RWPE2 (cell line): ENCODE data around the gene ATP13A2.

Source experiments
- ATAC-seq: fragments of 200-7000 bp; cut with Tn5 transposase; 3 replicates; pipeline ENCODE4 v1.9.1; 2021; ENCODE audit warnings: low read depth
- DNase-seq: peaks from one replicate; pipeline ENCODE4 v3.0.0-alpha.2; 2020; ENCODE audit warnings: low spot score
- H3K27ac ChIP-seq: fragments of 450-650 bp; 2 replicates; pipeline ENCODE4 v1.5.1; 2017; ENCODE audit warnings: mild to moderate bottlenecking; ENCODE audit not compliant: poor library complexity, severe bottlenecking
- H3K27me3 ChIP-seq: fragments of 250-450 bp; sonication (Bioruptor Pico); 2 replicates; pipeline ENCODE4 v1.5.1; 2021; ENCODE audit warnings: mild to moderate bottlenecking, moderate library complexity; ENCODE audit not compliant: insufficient read depth, poor library complexity, severe bottlenecking
- H3K36me3 ChIP-seq: fragments of 250-450 bp; sonication (Bioruptor Pico); 2 replicates; pipeline ENCODE4 v1.5.1; 2020; ENCODE audit warnings: low read depth, mild to moderate bottlenecking, moderate library complexity
- H3K4me1 ChIP-seq: fragments of 250-450 bp; sonication (Bioruptor Pico); 2 replicates; pipeline ENCODE4 v1.5.1; 2021; ENCODE audit warnings: mild to moderate bottlenecking, moderate library complexity; ENCODE audit not compliant: insufficient read depth, poor library complexity, severe bottlenecking
- H3K4me3 ChIP-seq: fragments of 250-450 bp; sonication (Bioruptor Pico); 2 replicates; pipeline ENCODE4 v1.5.1; 2021; ENCODE audit warnings: mild to moderate bottlenecking, moderate library complexity; ENCODE audit not compliant: severe bottlenecking
- H3K9me3 ChIP-seq: fragments of 250-450 bp; sonication (Bioruptor Pico); 2 replicates; pipeline ENCODE4 v1.5.1; 2021; ENCODE audit warnings: mild to moderate bottlenecking, moderate library complexity; ENCODE audit not compliant: severe bottlenecking
- TF ChIP-seq, protein P1 (sequence below): fragments of 450-650 bp; IDR thresholded peaks from one replicate; pipeline ENCODE4 v1.5.1; 2017; ENCODE audit warnings: mild to moderate bottlenecking, moderate library complexity; ENCODE audit not compliant: poor library complexity, severe bottlenecking

Gene ATP13A2

DNA sequence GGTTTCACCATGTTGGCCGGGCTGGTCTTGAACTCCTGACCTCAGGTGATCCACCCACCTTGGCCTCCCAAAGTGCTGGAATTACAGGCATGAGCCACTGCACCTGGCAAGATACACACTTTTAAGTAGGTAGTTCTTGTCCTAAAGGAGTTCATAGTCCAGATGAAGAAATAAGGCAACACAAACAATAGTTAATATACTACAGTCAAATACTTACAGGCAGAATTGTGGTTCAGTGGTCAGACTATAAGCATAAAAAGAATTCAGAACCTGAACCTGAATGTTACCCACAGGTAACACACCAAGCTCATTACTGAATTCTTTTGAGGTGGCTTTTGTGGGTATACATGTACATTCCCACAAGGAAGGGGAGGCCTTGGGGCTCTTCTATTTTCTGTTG lies 40.3 kb upstream of the ATP13A2 start:
- Histone ChIP-seq H3K27me3 (no peaks in the 10 kb centered on the region), H3K4me1 (peaks cover 10% of the 10 kb centered on the region), H3K27ac (no peak overlapping the region), H3K9me3 (no peaks in the 10 kb centered on the region), H3K4me3 (no peak overlapping the region), H3K36me3 (peaks cover 37% of the 10 kb centered on the region)
- TF ChIP-seq, protein P1, sequence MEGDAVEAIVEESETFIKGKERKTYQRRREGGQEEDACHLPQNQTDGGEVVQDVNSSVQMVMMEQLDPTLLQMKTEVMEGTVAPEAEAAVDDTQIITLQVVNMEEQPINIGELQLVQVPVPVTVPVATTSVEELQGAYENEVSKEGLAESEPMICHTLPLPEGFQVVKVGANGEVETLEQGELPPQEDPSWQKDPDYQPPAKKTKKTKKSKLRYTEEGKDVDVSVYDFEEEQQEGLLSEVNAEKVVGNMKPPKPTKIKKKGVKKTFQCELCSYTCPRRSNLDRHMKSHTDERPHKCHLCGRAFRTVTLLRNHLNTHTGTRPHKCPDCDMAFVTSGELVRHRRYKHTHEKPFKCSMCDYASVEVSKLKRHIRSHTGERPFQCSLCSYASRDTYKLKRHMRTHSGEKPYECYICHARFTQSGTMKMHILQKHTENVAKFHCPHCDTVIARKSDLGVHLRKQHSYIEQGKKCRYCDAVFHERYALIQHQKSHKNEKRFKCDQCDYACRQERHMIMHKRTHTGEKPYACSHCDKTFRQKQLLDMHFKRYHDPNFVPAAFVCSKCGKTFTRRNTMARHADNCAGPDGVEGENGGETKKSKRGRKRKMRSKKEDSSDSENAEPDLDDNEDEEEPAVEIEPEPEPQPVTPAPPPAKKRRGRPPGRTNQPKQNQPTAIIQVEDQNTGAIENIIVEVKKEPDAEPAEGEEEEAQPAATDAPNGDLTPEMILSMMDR, result no peak
- DNase-seq (no peak), ATAC-seq (no peak)

DNA sequence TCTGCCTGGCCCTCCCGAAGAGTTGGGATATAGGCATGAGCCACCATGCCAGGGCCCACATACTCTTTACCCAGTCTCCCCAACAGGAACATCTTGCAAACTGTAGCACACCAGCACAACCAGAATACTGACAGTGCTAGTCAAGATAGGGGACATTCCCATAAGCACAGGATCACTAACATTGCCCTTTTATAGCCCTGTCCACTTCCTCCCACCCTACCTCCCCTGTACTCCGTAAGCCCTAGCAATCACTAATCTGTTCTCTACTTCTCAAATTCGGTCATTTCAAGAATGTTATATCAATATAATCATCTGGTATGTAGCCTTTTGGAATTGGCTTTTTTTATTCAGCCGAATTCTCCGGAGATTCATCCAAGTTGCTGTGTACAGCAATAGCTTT lies 36.2 kb upstream of the ATP13A2 start:
- ATAC-seq, result no peak
- no peak for DNase-seq
- TF ChIP-seq, protein P1, result no peak
- Histone ChIP-seq H3K27ac (no peak overlapping the region), H3K27me3 (no peaks in the 10 kb centered on the region), H3K36me3 (peaks cover 76% of the 10 kb centered on the region), H3K9me3 (no peaks in the 10 kb centered on the region), H3K4me3 (no peak overlapping the region), H3K4me1 (peaks cover 11% of the 10 kb centered on the region)

DNA sequence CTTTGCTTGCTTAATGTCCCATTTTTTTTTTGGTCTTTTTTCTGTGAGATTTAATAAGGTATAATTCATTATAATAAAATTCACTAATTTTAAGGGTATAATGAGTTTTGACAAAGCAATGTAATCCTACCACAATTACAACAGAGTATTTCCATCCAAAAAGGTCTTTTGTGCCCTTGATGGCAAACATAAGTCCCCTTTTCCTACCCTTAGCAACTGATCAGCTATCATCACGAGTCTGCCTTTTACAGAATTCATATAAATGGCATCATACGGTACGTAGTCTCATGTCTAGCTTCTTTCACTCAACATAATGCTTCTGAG lies 34.6 kb upstream of the ATP13A2 start:
- ATAC-seq, result no peak
- no peak for DNase-seq
- Histone ChIP-seq H3K9me3 (no peaks in the 10 kb centered on the region), H3K36me3 (peaks cover 77% of the 10 kb centered on the region), H3K27me3 (no peaks in the 10 kb centered on the region), H3K27ac (no peak overlapping the region), H3K4me1 (peaks cover 2% of the 10 kb centered on the region), H3K4me3 (no peak overlapping the region)
- TF ChIP-seq, protein P1, result peak; percentile 67

DNA sequence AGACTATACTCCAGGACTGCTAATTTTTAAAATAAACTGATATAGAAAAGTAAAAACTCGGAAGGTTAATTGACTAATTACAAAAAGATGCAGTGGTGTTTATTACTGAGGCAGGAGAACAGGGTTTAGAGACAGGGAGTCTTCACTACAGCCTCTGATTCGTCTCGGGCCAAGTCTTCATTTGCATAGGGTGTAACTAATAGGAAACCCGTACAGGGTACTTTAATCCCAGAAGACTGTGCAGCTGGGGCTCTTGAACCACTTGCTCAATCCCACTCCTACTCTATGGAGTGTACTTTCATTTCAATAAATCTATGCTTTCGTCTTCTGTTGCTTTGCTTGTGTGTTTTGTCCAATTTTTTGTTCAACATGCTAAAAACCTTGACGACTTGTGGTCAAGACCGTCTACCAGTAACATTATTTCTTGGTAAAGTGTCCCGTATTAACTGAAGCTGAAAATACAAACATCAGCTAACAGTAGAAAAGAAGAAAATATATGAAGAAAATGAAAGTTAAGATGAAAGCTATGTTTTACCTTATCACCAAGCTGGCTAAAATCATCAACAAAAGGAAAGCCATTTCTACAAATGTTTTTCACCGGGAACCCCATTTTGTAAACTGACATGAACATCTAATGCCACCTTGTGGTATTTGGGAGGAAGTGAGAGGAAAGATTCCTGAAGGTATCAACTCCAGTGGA lies 34.1 kb upstream of the ATP13A2 start:
- peaks cover 6% of the 10 kb centered on the region for H3K4me1 ChIP-seq
- H3K9me3 ChIP-seq, result no peaks in the 10 kb centered on the region
- H3K4me3 ChIP-seq, result no peak overlapping the region
- H3K36me3 ChIP-seq, result peaks cover 77% of the 10 kb centered on the region
- H3K27ac ChIP-seq, result no peak overlapping the region
- TF ChIP-seq, protein P1, result peak; percentile 89
- ATAC-seq (peak; percentile 48; the same call in 1 of the 3 replicates), DNase-seq (no peak)
- H3K27me3 ChIP-seq, result no peaks in the 10 kb centered on the region

DNA sequence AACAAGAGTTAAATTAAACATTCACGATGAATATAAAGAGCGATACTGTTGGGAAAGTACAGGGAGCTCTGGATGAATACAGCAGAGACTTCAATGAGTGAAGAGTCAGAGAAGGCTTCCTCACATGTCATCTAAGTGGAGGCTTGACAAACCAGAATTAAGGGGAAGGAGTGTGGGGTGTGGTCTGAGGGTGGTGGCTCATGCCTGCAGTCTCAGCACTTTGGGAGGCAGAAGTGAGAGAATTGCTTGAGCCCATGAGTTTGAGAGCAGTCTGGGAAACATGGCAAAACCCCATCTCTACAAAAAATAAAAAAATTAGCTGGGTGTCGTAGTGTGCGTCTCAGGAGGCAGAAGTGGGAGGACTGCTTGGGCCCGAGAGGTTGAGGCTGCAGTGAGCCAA lies 33.4 kb upstream of the ATP13A2 start:
- no peak for ATAC-seq
- Histone ChIP-seq H3K9me3 (no peaks in the 10 kb centered on the region), H3K4me3 (no peak overlapping the region), H3K36me3 (peaks cover 77% of the 10 kb centered on the region), H3K4me1 (peaks cover 6% of the 10 kb centered on the region), H3K27me3 (no peaks in the 10 kb centered on the region), H3K27ac (no peak overlapping the region)
- no peak for DNase-seq
- TF ChIP-seq, protein P1, result no peak
